Inflammatory macrophage treated with lipopolysaccharide for 4 hours (primary cell): Measurements from ENCODE around the gene ASCC3.
A peak's percentile ranks its signal among the peaks of the same experiment; 100 is the strongest.
"Not testable (repeated sequence)": the region's sequence is repeated elsewhere in the genome, so short reads cannot be mapped to it uniquely, and the experiment has no call there.

Source experiments
- DNase-seq: peaks from one replicate; pipeline ENCODE4 v3.0.0-alpha.2; 2020

Gene ASCC3

GRCh38 chr6:100796049-100796823, 84.9 kb downstream of the ASCC3 start:
- DNase-seq = no peak

DNA sequence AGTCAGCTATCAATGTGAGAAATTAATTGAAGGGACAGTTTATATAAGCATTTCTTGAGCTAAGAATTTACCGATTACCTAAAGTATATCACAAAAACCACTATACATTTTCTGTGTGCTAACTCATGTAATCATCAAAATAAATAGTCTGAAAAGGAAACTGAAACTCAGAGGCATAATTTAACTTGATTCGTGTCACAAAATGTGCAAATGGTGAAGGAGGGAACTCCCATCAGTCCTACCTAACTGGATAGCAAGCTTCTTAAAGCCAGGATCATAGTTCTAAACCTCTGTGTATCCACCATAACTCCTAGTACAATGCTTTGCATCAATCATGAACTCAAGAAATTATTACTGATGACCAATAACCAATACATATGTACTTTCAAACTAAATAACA, 91.0 kb downstream of the ASCC3 start:
- DNase-seq = no peak

DNA sequence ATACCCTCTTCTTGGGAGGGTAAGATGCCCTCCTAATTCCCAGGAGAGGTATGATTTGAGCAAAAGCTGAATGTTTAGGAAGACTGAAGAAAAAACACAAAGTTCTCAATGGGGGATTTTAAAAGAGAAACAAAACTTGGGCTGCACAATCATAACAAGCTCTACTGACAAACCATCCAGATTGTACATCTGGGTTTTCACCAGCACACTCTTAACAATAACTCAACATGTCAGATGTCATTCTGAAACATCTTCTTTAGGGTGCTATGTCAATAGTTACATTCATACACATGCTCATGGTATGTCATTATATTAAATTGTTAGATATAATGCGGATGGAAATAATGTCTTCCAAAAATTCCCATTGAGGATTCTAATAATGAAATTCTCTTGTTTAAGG, 95.1 kb downstream of the ASCC3 start:
- DNase-seq = no peak

- DNase-seq = no peak
These were observed 100.5 kb downstream of the ASCC3 start for GRCh38 chr6:100780648-100781047.

DNA sequence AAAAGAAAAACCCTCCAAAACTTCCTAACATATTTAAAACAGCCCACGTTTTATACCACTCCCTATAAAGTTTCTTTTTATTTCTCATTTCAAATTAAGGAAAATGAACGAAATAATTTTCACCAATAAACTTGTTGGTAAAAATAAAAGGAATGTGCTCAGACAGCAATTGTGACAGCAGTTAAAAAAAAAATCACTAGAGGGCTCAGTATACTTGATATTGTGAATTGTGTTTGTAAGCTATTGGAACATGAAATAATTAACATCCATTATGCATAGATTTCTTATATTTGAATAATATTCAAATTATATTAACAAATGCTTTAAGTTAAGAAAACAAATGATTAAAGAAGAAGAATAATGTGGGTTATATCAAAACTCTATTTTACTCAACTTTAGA, 105.5 kb downstream of the ASCC3 start:
- no peak for DNase-seq

- DNase-seq = no peak
These were observed 106.4 kb downstream of the ASCC3 start for GRCh38 chr6:100774681-100775080.

DNA sequence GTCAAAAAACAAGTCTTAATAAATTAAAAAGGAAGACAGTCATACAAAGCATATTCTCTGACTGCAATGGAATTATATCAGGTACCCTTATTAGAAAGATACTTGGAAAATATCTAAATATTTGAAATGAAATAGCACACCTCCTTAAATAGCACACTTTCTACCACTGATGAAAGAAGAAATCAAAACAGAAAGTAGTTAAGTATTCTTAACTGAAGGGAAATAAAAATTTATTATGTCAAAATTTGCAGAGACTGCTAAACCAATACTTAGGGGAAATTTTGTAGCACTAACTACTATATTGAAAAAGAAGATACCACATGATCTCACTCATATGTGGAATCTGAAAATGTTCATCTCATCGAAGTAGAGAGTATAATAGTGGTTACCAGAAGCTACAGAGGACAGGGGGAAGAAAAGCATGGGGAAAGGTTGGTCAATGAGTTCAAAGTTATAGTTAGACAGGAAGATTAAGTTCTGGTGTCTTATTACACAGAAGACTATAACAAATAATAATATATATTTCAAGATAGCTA, 112.2 kb downstream of the ASCC3 start:
- no peak for DNase-seq

- no peak for DNase-seq
These were observed 117.4 kb downstream of the ASCC3 start for GRCh38 chr6:100763617-100764241.

DNA sequence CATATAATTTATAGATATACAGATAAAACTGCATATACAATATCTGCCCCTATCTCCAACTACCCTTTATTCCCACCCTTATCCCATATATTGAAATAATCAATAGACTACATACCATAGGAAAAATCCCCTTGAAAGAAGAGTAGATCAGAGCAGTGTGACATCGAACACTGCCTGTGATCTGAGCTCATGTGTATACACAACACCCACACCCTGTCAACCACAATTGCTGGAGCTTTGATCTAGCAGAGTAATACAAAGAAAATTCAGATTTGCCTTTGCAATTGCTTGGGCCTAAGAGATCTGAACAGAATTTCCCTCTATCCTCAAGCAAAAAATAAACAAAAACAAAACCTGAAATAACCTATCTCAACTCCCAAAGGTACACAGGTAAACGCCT, 119.3 kb downstream of the ASCC3 start:
- no peak for DNase-seq

DNA sequence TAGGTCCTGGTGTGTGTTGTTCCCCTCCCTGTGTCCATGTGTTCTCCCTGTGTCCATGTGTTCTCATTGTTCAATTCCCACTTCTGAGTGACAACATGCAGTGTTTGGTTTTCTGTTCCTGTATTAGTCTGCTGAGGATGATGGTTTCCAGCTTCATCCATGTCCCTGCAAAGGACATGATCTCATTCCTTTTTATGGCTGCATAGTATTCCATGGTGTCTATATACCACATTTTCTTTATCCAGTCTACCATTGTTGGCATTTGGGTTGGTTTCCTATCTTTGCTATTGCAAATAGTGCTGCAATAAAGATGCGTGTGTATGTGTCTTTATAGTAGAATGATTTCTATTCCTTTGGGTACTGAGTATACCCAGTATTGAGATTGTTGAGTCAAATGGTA, 122.7 kb downstream of the ASCC3 start:
- not testable (repeated sequence) for DNase-seq

DNA sequence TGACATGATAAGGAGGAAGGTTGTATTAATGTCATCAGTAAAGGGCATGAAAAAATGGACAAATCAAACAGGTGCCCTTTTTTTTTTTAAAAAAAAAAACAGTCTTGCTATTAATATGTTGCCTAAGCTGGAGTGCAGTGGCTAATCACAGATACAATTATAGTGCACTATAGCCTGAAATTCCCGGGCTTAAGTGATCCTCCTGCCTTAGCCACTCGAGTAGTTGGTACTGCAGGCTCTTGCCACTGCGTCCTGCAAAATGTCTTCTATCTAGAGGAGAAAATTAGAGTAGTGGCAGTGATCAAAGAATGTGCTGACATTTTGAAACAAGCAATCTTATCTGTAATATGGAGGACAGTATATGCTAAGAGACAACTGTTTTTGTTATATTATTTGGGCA, 127.7 kb downstream of the ASCC3 start:
- no peak for DNase-seq

DNA sequence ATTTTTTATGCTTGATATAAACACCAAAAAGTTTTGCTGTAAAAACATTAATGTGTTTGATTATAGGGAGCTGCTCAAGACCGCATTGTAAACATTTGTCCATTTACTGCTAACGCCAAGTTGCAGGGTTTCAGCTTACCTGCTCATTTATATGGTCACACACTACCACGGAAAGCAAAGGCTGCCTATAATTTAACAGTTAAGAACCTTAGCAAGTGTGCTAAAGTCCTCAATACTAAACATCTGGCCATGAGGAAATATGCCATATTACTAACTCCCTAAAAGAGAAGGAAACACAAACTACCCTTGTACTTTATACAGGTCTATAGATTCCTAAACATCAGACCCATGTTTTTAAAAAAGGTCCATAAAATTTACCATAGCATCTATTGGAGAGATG, 129.5 kb downstream of the ASCC3 start:
- DNase-seq = no peak

GRCh38 chr6:100745419-100746041, 135.6 kb downstream of the ASCC3 start:
- no peak for DNase-seq

DNA sequence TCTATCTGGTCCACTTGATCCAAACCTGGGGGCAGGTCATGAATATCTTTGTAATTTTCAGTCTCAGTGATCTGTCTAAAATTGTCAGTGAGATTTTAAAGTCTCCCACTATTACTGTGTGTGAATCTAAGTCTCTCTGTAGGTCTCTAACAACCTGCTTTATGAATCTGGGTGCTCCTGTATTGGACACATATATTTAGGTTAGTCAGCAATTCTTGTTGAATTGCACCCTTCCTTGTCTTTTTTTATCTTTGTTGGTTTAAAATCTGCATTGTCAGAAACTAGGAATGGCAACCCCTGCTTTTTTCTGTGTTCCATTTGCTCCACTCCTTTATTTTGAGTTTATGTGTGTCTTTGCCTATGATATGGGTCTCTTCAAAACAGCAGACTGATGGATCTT, 140.7 kb downstream of the ASCC3 start:
- DNase-seq = no peak

DNA sequence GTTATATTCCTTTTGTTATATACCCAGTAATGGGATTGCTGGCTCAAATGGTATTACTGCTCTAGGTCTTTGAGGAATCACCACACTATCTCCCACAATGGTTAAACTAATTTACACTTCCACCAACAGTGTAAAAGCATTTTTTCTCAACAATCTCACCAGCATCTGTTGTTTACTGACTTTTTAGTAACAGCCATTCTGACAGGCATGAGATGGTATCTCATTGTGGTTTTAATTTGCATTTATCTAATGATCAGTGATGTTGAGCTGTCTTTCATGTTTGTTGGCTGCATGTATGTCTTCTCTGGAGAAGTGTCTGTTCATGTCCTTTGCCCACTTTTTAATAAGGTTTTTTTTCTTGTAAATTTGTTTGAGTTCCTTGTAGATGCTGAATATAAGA, 143.4 kb downstream of the ASCC3 start:
- DNase-seq = not testable (repeated sequence)

- DNase-seq = no peak
These were observed 149.7 kb downstream of the ASCC3 start for GRCh38 chr6:100731411-100731810.

GRCh38 chr6:100730001-100730980, 150.8 kb downstream of the ASCC3 start:
- no peak for DNase-seq

DNA sequence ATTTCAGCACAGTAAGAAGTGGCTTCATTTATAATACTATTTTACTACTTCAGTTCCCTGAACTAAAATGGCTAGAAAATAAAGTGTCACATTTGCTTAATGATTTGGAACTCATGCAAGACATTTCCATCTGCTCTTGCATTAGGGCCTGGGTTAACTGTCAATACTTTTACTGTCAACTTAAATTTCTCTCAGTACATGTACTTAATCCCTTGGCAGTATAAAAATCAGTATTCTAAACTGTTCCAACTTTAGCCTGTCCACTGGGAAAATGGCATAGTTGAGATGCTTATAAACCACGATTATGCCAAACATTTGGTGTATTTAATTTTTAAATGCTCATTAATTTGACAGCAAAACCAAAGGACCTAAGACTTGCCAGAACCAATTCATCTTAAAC, 154.5 kb downstream of the ASCC3 start:
- no peak for DNase-seq

GRCh38 chr6:100724696-100725095, 156.4 kb downstream of the ASCC3 start:
- no peak for DNase-seq

DNA sequence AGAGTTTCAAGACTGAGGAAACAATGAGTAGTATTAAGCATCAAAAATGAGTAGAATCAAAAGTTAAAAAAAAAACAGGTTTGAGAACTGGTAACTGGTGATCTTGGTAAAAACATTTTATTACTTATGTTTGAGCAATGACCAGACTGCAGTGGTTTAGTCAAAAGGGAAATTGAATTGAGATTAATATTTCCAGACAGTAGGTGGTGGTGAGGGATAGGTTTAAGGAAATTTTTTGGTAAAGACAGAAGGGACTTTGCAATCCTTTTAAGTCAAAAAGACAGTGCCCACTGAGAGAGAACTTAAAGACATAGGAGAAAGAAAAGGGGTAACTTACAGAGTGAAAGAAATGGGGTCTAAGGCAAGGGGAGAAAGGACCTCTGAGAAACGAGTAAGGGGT, 156.9 kb downstream of the ASCC3 start:
- no peak for DNase-seq

GRCh38 chr6:100721256-100721655, 159.9 kb downstream of the ASCC3 start:
- no peak for DNase-seq

GRCh38 chr6:100719883-100720682, 161.0 kb downstream of the ASCC3 start:
- DNase-seq = peak; percentile 15
